ENCODE results near the gene PRRX2.

GRCh38 chr9:129719135-129719534 lies 53.7 kb downstream of the PRRX2 start:
- no peak for TF ChIP-seq CTCF (IDR thresholded peaks at IDR 0.05)
- TF ChIP-seq POLR2AphosphoS5 (IDR thresholded peaks at IDR 0.05): no peak
